H1 (cell line): ENCODE results near the gene UBE2G2. TPM values are rescaled to one million over a fixed set of nuclear protein-coding genes. Genes with fewer than 3 reads are reported as not detected.

Experiments used
- CTCF ChIA-PET: fragments of 300-600 bp; sonication (Branson Sonifier 250); formaldehyde crosslinking; loops from one replicate; lab custom pipeline; 2021; ENCODE audit not compliant: partially characterized antibody; lab: Charles Lee
- POLR2A ChIA-PET: fragments of 300-600 bp; sonication (Branson Sonifier 250); formaldehyde crosslinking; loops from one replicate; lab custom pipeline; 2021; ENCODE audit warnings: inconsistent platforms; ENCODE audit not compliant: partially characterized antibody; lab: Charles Lee
- DNase-seq, 2 experiments: peaks; one replicate each; pipeline versions ENCODE4 v3.0.0 to v3.0.0-alpha.2; 2010 to 2022; ENCODE audit warnings: low spot score in 2 of 2, low read depth in 1 of 2, mixed read lengths in 1 of 2
- FAIRE-seq: peaks from 2 replicates; lab custom pipeline; 2011; peaks lifted over from hg19 to GRCh38; lab: Jason Lieb, UNC
- H2AFZ ChIP-seq: 2 replicates; pipeline ENCODE4 v1.8.1; 2012; ENCODE audit warnings: low read length, inconsistent platforms
- H2AK5ac ChIP-seq: 2 replicates; pipeline ENCODE4 v1.6.1; 2013; ENCODE audit warnings: low read depth, low read length
- H2BK120ac ChIP-seq: replicated peaks from 2 replicates; pipeline ENCODE3; 2013; ENCODE audit warnings: low read depth, low read length, inconsistent platforms
- H2BK12ac ChIP-seq: 2 replicates; pipeline ENCODE4 v1.6.1; 2013; ENCODE audit warnings: low read depth, low read length
- H2BK15ac ChIP-seq: 2 replicates; pipeline ENCODE4 v1.6.1; 2013; ENCODE audit warnings: low read length
- H2BK20ac ChIP-seq: 2 replicates; pipeline ENCODE4 v1.6.1; 2013; ENCODE audit warnings: low read length
- H2BK5ac ChIP-seq: 2 replicates; pipeline ENCODE4 v1.6.1; 2013; ENCODE audit warnings: low read depth, low read length
- H3K14ac ChIP-seq: 2 replicates; pipeline ENCODE4 v1.6.1; 2013; ENCODE audit warnings: inconsistent platforms; ENCODE audit not compliant: insufficient read length
- H3K18ac ChIP-seq: 2 replicates; pipeline ENCODE4 v1.6.1; 2013; ENCODE audit warnings: low read length; ENCODE audit errors: extremely low read depth
- H3K23ac ChIP-seq: 2 replicates; pipeline ENCODE4 v1.6.1; 2013; ENCODE audit warnings: inconsistent platforms; ENCODE audit not compliant: insufficient read length
- H3K23me2 ChIP-seq: 2 replicates; pipeline ENCODE4 v1.6.1; 2013; ENCODE audit warnings: low read depth, low read length
- H3K27ac ChIP-seq: 2 replicates; pipeline ENCODE4 v1.6.1; 2011; ENCODE audit warnings: low read depth, low read length, inconsistent platforms
- H3K27me3 ChIP-seq, 4 experiments: replicated peaks in 1 of 4; 1 replicate in 1 of 4; 2 replicates in 3 of 4; pipeline versions ENCODE4 v1.6.1 to v1.8.1; 2011 to 2013; ENCODE audit warnings: low read length in 3 of 4, mild to moderate bottlenecking in 3 of 4, inconsistent platforms in 2 of 4, mixed read lengths in 2 of 4, moderate library complexity in 1 of 4; ENCODE audit not compliant: control insufficient read depth in 3 of 4, insufficient read depth in 3 of 4; ENCODE audit errors: extremely low read depth in 1 of 4
- H3K36me3 ChIP-seq, 4 experiments: 2 replicates each; pipeline versions ENCODE4 v1.6.1 to v1.8.1; 2011 to 2013; ENCODE audit warnings: mild to moderate bottlenecking in 4 of 4, low read length in 3 of 4, moderate library complexity in 2 of 4, control low read depth in 1 of 4, inconsistent platforms in 1 of 4; ENCODE audit not compliant: insufficient read depth in 4 of 4, control insufficient read depth in 2 of 4
- H3K4ac ChIP-seq: replicated peaks from 2 replicates; pipeline ENCODE3; 2013; ENCODE audit warnings: low read length, low read depth, mixed read lengths, inconsistent platforms; ENCODE audit not compliant: insufficient read length
- H3K4me1 ChIP-seq, 4 experiments: replicated peaks in 1 of 4; 1 replicate in 1 of 4; 2 replicates in 3 of 4; pipeline versions ENCODE4 v1.6.1 to v1.8.1; 2011 to 2013; ENCODE audit warnings: low read length in 3 of 4, inconsistent platforms in 2 of 4, mixed read lengths in 1 of 4; ENCODE audit not compliant: insufficient read depth in 4 of 4, control insufficient read depth in 3 of 4
- H3K4me2 ChIP-seq, 2 experiments: 2 replicates each; pipeline versions ENCODE4 v1.6.1 to v1.8.1; 2011 to 2013; ENCODE audit warnings: low read depth in 2 of 2, low read length in 2 of 2, control low read depth in 1 of 2, inconsistent platforms in 1 of 2, mild to moderate bottlenecking in 1 of 2; ENCODE audit not compliant: insufficient read depth in 1 of 2
- H3K4me3 ChIP-seq, 4 experiments: fragments of 200-600, 300-600 bp in 1 of 4; sonication (generic), shearing (Covaris generic), sonication (Bioruptor Twin) in 1 of 4; 2 replicates each; pipeline versions ENCODE4 v1.5.1 to v1.8.1; 2011 to 2016; ENCODE audit warnings: low read length in 4 of 4, low read depth in 3 of 4, control low read depth in 2 of 4, inconsistent platforms in 2 of 4, mild to moderate bottlenecking in 2 of 4, mixed read lengths in 1 of 4, moderate library complexity in 1 of 4; ENCODE audit not compliant: insufficient read depth in 2 of 4; ENCODE audit errors: extremely low read depth in 1 of 4
- H3K56ac ChIP-seq: replicated peaks from 2 replicates; pipeline ENCODE3; 2013; ENCODE audit warnings: low read depth, mild to moderate bottlenecking, mixed read lengths, low read length, inconsistent platforms; ENCODE audit not compliant: insufficient read length
- H3K79me1 ChIP-seq: 2 replicates; pipeline ENCODE4 v1.6.1; 2013; ENCODE audit warnings: low read depth, low read length, control low read depth
- H3K79me2 ChIP-seq, 2 experiments: 2 replicates each; pipeline versions ENCODE4 v1.6.1 to v1.8.1; 2012 to 2013; ENCODE audit warnings: low read length in 2 of 2, mild to moderate bottlenecking in 2 of 2, inconsistent platforms in 1 of 2; ENCODE audit not compliant: insufficient read depth in 2 of 2, control insufficient read depth in 1 of 2
- H3K9ac ChIP-seq, 4 experiments: replicated peaks in 1 of 4; 1 replicate in 1 of 4; 2 replicates in 3 of 4; pipeline versions ENCODE4 v1.6.1 to v1.8.1; 2011 to 2013; ENCODE audit warnings: low read depth in 3 of 4, low read length in 3 of 4, control low read depth in 2 of 4, mild to moderate bottlenecking in 2 of 4, moderate library complexity in 2 of 4, inconsistent platforms in 1 of 4; ENCODE audit errors: extremely low read depth in 1 of 4
- H3K9me3 ChIP-seq, 2 experiments: 2 replicates each; pipeline versions ENCODE4 v1.6.1 to v1.8.1; 2012 to 2013; ENCODE audit warnings: mild to moderate bottlenecking in 2 of 2, moderate library complexity in 2 of 2, control low read depth in 1 of 2, inconsistent platforms in 1 of 2, low read depth in 1 of 2, low read length in 1 of 2, mixed read lengths in 1 of 2; ENCODE audit not compliant: insufficient read depth in 2 of 2
- H4K20me1 ChIP-seq, 2 experiments: replicated peaks in 1 of 2; 2 replicates each; pipeline versions ENCODE3 to v1.8.1; 2011 to 2013; ENCODE audit warnings: inconsistent platforms in 2 of 2, low read length in 2 of 2, mild to moderate bottlenecking in 1 of 2; ENCODE audit not compliant: insufficient read depth in 2 of 2, control insufficient read depth in 1 of 2
- H4K5ac ChIP-seq: 2 replicates; pipeline ENCODE4 v1.6.1; 2013; ENCODE audit warnings: low read length, low read depth, mixed read lengths, inconsistent platforms; ENCODE audit not compliant: insufficient read length
- H4K8ac ChIP-seq: 2 replicates; pipeline ENCODE4 v1.8.0; 2013; ENCODE audit warnings: mild to moderate bottlenecking, moderate library complexity, low read length, inconsistent platforms; ENCODE audit not compliant: insufficient read depth; ENCODE audit errors: extremely low read depth
- H4K91ac ChIP-seq: replicated peaks from 2 replicates; pipeline ENCODE3; 2013; ENCODE audit warnings: low read length, mixed read lengths, inconsistent platforms; ENCODE audit not compliant: insufficient read length
- RXRA ChIP-seq: IDR thresholded peaks from 2 replicates; pipeline ENCODE4 v1.6.1; 2011; ENCODE audit warnings: low read depth, mild to moderate bottlenecking, low read length, moderate library complexity; ENCODE audit not compliant: insufficient read depth
- TCF12 ChIP-seq: IDR thresholded peaks from 2 replicates; pipeline ENCODE4 v1.6.1; 2011; ENCODE audit warnings: low read depth, mild to moderate bottlenecking, low read length
- YY1 ChIP-seq: IDR thresholded peaks from 2 replicates; pipeline ENCODE4 v1.6.1; 2011; ENCODE audit warnings: low read depth, mild to moderate bottlenecking, low read length
- WGBS, 2 experiments: shearing (Covaris generic) in 1 of 2; methylation state at CpG; one replicate each; pipeline versions ENCODE4 v1.1.6 to v1.1.7; 2013 to 2015; ENCODE audit warnings: low lambda C conversion rate in 2 of 2, mixed read lengths in 2 of 2, inconsistent platforms in 1 of 2, low coverage in 1 of 2, missing lambda C conversion rate in 1 of 2; ENCODE audit not compliant: insufficient replicate concordance in 2 of 2, insufficient coverage in 1 of 2, insufficient read length in 1 of 2; ENCODE audit errors: extremely low coverage in 1 of 2, missing lambda C conversion rate in 1 of 2; 5-methylcytosine and 5-hydroxymethylcytosine counted together
- polyA plus RNA-seq, 7 experiments: library from polyadenylated mRNA; depleted of rRNA in 3 of 7; stranded (reverse) in 5 of 7; unstranded in 2 of 7; fragments of >200 nt in 5 of 7; fragments of 200-250 nt in 2 of 7; gene quantifications; 1 replicate in 5 of 7; 2 replicates in 1 of 7; 4 replicates in 1 of 7; pipeline versions ENCODE4 v1.2.1 to v1.2.3, GENCODE V29; 2011 to 2013; ENCODE audit warnings: missing spikeins in 2 of 7, mixed read lengths in 2 of 7
- total RNA-seq: library from RNA; stranded (reverse); fragmentation: NEBNext Ultra II Directional; extraction: Animal tissue kit (Norgen Biotek cat#: 25700); gene quantifications from 2 replicates; pipeline ENCODE4 v1.2.1, GENCODE V29; 2021

UBE2G2 gene
- total and polyA plus RNA-seq, 2 of the 8 experiments (the other 6 are each of a cell fraction or from before 2014, with no cell fraction given), result 96.3 to 101 TPM

- Histone ChIP-seq H3K4ac (no peak overlapping the region), H2BK20ac (no peak overlapping the region), H4K20me1 (no peaks in the 10 kb centered on the region), H2BK12ac (no peak overlapping the region), H3K4me1 (no peaks in the 10 kb centered on the region), H3K56ac (no peak overlapping the region), H4K8ac (no peak overlapping the region; the same call in 1 of the 2 replicates), H2BK120ac (no peak overlapping the region), H4K5ac (no peak overlapping the region), H3K23ac (no peak overlapping the region), H3K14ac (no peak overlapping the region), H3K36me3 (no peaks in the 10 kb centered on the region), H3K79me2 (no peaks in the 10 kb centered on the region), H3K79me1 (no peaks in the 10 kb centered on the region), H3K27me3 (no peaks in the 10 kb centered on the region), H3K18ac (no peak overlapping the region), H3K9me3 (peaks cover 33 to 48% of the 10 kb centered on the region in 2 experiments), H3K4me3 (no peak overlapping the region), H3K9ac (no peak overlapping the region), H4K91ac (no peak overlapping the region), H3K23me2 (no peaks in the 10 kb centered on the region), H3K27ac (no peak overlapping the region), H2BK15ac (no peak overlapping the region), H3K4me2 (no peak overlapping the region), H2AK5ac (peak overlapping the region; percentile 5; the same call in 1 of the 2 replicates), H2AFZ (no peak overlapping the region), H2BK5ac (no peak overlapping the region)
- WGBS, 2 experiments, result 90% methylated on average over 16 of the region's 21 CpGs; no CpG with 5 or more reads in 1 of the 2 experiments
- no peak for TF ChIP-seq TCF12
- TF ChIP-seq RXRA, result no peak
- TF ChIP-seq YY1, result no peak
- ChIA-PET POLR2A (no interaction called here), CTCF (interaction anchor here (0.6 to 1.1 kb wide), 4 partner anchors 8 to 93 kb away, joined by 3 to 4 read pairs (median 4); no protein-coding TSS in a partner anchor)
- FAIRE-seq (no peak), DNase-seq (peak in 1 of 2 experiments; percentile 33)
Measured at GRCh38 chr21:44734026-44734745, 67.4 kb downstream of the UBE2G2 start.
